Esophagus muscularis mucosa (tissue), 4 donors: Measurements from ENCODE around the gene SIDT2.

Source experiments
- CTCF ChIP-seq, 3 experiments: fragments of 200-600 bp in 2 of 3; fragments of 450-650 bp in 1 of 3; sonication (generic) in 2 of 3; IDR thresholded peaks; one replicate each; pipeline ENCODE4 v1.5.1; 2017 to 2019; ENCODE audit warnings: antibody characterized with exemption in 3 of 3, mild to moderate bottlenecking in 2 of 3, moderate library complexity in 1 of 3
- EP300 ChIP-seq: sonication (generic); formaldehyde crosslinking; IDR thresholded peaks from one replicate; pipeline ENCODE4 v1.6.1; 2017; ENCODE audit warnings: antibody characterized with exemption
- POLR2A ChIP-seq: fragments of 450-650 bp; IDR thresholded peaks from one replicate; pipeline ENCODE4 v1.6.1; 2017; ENCODE audit warnings: antibody characterized with exemption, moderate library complexity, mild to moderate bottlenecking, low read depth

- TF ChIP-seq CTCF (IDR thresholded peaks at IDR 0.05) (no peak), EP300 (no peak), POLR2A (no peak)
Measured at GRCh38 chr11:117154468-117154867, 24.1 kb upstream of the SIDT2 start.
